ENCODE results near the gene SH3RF1. TPM values are rescaled to one million over a fixed set of nuclear protein-coding genes. Genes with fewer than 3 reads are reported as not detected.

The SH3RF1 gene
- total RNA-seq, 1 experiment from 2014 or later, result 59.5 TPM

- no peak overlapping the region for H3K9ac ChIP-seq (ENCODE audit: low read length)
- ChIA-PET CTCF (no interaction called here), RAD21 (ENCODE audit: low non-redundant PET in 1 of 2, low total read pairs in 2 of 2, uncharacterized antibody in 2 of 2, unreplicated experiment in 2 of 2) (no interaction called here), POLR2A (no interaction called here)
- no peak overlapping the region for H2AFZ ChIP-seq (ENCODE audit: low read depth, low read length, poor library complexity, severe bottlenecking)
- no peak overlapping the region for H3K4me2 ChIP-seq (ENCODE audit: low read length)
- ATAC-seq (no peak), DNase-seq (ENCODE audit: low read depth, low spot score) (no peak)
- TF ChIP-seq YY1 (IDR thresholded peaks at IDR 0.05; ENCODE audit: extremely low read depth, insufficient replicate concordance, low read depth, low read length) (no peak), CTCF (IDR thresholded peaks at IDR 0.05 in 2 of 3, conservative IDR thresholded peaks at IDR 0.05 in 1 of 3; ENCODE audit: borderline replicate concordance in 1 of 3, insufficient read depth in 1 of 3, low read depth in 2 of 3, low read length in 2 of 3) (no peak), REST (IDR thresholded peaks at IDR 0.05; ENCODE audit: low read depth) (no peak), POLR2AphosphoS5 (IDR thresholded peaks at IDR 0.05; ENCODE audit: low read depth, low read length) (no peak), SP1 (IDR thresholded peaks at IDR 0.05; ENCODE audit: low read depth) (no peak), POLR2A (IDR thresholded peaks at IDR 0.05; ENCODE audit: borderline replicate concordance, extremely low read depth, insufficient read depth, insufficient read length) (no peak), ATF3 (IDR thresholded peaks at IDR 0.05) (no peak), ZNF274 (IDR thresholded peaks at IDR 0.05; ENCODE audit: low read depth, low read length) (no peak), RAD21 (IDR thresholded peaks at IDR 0.05; ENCODE audit: low read depth) (no peak), MAX (IDR thresholded peaks at IDR 0.05) (no peak), EZH2phosphoT487 (IDR thresholded peaks at IDR 0.05; ENCODE audit: borderline replicate concordance) (no peak), ELF1 (IDR thresholded peaks at IDR 0.05; ENCODE audit: borderline replicate concordance, low read depth) (no peak)
- H3K9me3 ChIP-seq (ENCODE audit: control insufficient read depth in 1 of 2, insufficient read depth in 1 of 2, low read depth in 1 of 2, low read length in 2 of 2), result no peaks in the 10 kb centered on the region
- peaks cover 0 to 11% of the 10 kb centered on the region in 2 experiments; a peak in 2 of 4 replicates for H3K4me1 ChIP-seq (ENCODE audit: control insufficient read depth in 1 of 2, insufficient read depth in 2 of 2, low read length in 2 of 2)
- H3K79me2 ChIP-seq (ENCODE audit: insufficient read depth, low read length), result no peaks in the 10 kb centered on the region; the same call in 1 of the 2 replicates
- H3K4me3 ChIP-seq (replicated peaks in 1 of 2; ENCODE audit: low read depth in 1 of 2, low read length in 2 of 2), result no peak overlapping the region
- H3K27me3 ChIP-seq (ENCODE audit: insufficient read depth, low read length), result no peaks in the 10 kb centered on the region
- no peaks in the 10 kb centered on the region for H4K20me1 ChIP-seq (ENCODE audit: insufficient read depth)
- BruUV-seq (replicated peaks), result no TSS peak
- H3K36me3 ChIP-seq (ENCODE audit: control insufficient read depth in 1 of 2, insufficient read depth in 2 of 2, low read length in 2 of 2), result peaks cover 12 to 28% of the 10 kb centered on the region in 2 experiments; a peak in 3 of 4 replicates
- H3K9me2 ChIP-seq (ENCODE audit: insufficient read depth), result no peaks in the 10 kb centered on the region
- H3K27ac ChIP-seq (ENCODE audit: low read depth, low read length), result no peak overlapping the region
- intact Hi-C loops (cut with micrococcal nuclease), result no loop called here
These were observed 161.6 kb downstream of the SH3RF1 start for GRCh38 chr4:169109035-169109675.
